GM21390 (cell line): ENCODE measurements around the gene ACVR1.
"Not testable (repeated sequence)": the region's sequence is repeated elsewhere in the genome, so short reads cannot be mapped to it uniquely, and the experiment has no call there.

Source experiments
- ATAC-seq: cut with Tn5 transposase; IDR thresholded peaks from one replicate; pipeline ENCODE4 v1.9.1; 2021; ENCODE audit not compliant: unreplicated experiment

Gene ACVR1

DNA sequence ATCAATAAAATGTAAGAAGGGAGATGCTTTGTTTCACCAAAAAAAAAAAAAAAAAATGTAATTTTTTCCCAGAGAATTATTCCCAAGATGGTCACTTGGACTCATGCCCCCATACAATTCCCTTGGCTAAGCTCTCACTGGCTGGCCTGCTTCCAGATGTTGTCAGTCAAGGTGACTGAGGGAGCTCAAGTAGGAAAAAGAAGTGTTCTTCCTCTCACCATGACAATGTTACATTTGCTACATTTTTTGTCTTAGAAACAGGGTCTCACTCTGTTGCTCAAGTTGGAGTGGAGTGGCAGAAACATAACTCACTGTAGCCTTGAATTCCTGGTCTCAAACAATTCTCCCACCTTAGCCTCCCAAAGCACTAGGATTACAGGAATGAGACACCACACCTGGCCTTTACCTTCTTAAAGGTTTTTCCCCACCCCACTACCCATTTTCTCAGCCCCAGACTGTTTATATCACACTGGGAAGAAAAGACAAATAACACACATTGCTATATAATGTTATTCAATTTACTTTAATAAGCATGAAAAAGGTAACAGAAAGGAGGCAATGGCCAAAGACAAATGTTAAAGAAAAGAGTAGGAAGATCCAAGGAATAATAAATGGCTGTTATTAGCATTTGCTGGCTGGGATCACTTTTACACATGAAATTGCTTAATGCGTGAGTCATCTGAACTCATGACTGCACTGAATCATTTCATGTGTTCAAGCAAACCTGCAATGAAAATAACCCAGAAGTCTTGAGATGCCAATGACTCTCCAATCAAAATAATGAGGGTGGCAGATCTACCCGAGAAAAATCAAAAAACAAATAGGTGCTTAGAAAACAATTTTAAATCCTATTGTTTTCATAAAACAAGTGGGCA lies 45.2 kb downstream of the ACVR1 start:
- ATAC-seq = no peak

DNA sequence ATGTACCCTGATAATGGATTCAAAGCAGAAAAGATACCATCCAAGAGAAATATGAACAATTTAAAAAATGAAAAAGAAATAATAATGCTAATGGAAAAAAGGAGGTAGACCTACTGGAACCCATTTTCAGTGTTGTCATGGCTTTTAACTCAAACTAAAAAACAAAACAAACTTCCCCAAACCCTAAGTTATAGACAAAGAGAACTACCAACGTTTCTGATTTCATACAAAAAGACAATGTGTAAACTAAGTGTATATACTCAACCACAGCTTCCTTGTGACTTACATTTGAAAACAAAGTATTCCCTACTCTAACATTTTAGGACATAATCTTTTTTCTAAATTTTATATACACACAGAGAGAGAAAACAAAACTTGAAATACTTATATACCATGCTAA lies 45.9 kb downstream of the ACVR1 start:
- ATAC-seq = no peak

DNA sequence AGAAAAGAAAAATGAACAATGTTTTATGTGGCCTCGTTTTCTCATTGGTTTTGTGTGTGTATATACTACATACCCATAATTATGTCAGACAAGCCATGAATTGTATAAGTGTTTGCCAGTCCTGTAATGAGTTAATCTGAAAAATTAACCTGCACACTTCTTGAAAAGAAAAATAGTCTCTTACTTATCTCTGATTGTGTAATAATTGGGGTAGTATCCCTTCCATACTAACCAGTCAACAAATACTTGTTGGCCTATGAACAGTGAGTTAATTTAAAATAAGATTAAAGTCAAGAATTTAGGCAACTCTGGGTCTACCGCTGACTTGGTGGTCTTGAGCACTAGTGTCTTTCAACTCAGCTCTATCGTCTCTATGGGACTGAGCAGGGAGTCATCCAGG lies 48.8 kb downstream of the ACVR1 start:
- ATAC-seq = no peak

DNA sequence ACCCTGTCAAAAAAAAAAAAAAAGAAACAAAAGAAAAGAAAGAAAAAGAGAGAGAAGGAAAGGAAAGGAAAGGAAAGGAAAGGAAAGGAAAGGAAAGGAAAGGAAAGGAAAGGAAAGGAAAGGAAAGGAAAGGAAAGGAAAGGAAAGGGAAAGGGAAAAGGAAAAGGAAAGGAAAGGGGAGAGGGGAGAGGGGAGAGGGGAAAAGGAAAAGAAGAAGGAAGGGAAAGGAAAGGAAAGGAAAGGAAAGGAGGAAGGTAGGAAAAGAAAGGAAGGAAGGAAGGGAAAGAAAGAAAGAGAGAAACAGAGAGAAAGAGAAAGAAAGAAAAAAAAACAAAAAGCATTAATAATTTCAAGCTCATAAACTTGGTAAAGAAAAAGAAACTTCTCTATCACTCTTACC lies 49.5 kb downstream of the ACVR1 start:
- ATAC-seq = not testable (repeated sequence)

DNA sequence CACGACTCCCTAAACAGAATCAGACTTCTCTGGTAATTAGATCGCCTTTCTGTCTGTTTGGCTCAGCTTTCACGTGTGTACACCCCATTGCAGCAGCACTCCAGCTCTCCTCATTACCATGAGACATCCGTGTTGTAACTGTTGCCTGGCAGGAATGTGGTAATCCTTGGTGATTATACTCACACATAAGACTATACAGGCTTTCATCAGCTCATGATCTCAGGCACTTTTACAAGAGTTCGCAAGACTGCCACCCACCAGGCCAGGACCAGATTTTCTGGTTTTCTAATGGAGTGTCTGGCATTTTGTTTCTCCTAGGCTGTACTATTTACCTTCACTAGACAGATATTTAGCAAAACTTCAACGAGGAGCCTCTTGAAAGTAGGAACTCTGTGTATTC lies 50.2 kb downstream of the ACVR1 start:
- ATAC-seq = no peak

DNA sequence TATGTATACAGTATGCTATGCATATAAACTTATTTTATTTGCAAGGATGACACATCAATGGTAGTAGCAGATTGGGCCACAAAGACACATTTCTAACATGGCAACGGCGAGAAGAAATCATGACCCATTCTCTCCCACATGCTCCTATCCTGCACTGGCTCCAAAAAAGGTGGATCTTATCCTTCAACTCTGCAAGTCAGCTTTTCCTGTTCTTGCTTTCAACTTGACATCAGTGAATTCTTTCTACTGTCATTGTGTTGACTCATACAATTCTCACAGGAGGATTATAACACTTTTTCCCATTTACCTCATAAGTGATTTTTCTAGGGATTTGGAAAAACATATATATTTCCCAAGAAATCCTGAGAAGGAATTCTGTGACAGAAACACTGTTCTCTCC lies 53.1 kb downstream of the ACVR1 start:
- ATAC-seq = no peak

DNA sequence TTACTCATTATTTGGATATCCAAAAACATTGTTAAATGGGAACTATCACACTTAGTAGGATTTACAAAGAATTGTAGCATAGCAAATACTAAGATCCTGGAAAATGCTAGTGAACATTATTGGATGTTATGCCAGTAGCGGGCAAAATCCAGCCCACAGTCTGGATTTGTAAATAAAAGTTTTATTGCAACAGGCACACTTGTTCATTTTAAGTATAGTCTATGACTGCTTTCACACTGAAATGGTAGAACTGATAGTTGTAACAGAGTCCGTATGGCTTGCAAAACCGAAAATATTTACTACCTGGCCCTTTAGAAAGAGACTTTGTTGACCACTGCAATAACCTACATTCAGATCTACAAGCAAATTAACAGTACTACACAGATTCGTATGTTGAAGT lies 53.6 kb downstream of the ACVR1 start:
- no peak for ATAC-seq

DNA sequence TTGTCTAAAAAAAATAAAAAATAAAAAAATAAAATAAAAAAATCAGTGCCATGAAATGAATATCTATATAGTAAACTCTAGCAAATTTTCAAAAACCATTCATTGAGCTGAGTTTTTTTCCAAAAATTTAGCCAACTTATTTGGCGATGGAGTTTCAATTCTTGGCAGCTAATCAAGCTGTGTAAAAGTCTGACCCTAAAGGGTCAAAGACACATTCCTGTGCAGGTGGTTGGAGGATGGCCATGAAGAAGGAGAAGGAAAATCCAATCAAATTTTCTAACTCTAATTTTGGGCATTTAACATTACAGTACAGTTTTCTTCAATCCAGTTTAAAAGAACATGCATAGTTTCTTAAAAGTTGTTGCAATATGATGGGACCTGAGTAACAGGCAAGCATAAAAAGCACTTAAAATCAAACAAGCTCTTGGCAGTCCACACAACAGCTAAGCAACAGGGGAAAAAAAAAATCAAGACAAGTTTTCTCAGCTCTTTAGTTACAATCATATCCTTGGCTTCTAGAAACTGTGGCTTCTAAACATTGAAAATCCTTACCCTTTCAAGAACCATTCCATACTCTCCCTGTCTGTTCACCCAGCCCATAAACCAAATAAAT lies 54.5 kb downstream of the ACVR1 start:
- no peak for ATAC-seq

DNA sequence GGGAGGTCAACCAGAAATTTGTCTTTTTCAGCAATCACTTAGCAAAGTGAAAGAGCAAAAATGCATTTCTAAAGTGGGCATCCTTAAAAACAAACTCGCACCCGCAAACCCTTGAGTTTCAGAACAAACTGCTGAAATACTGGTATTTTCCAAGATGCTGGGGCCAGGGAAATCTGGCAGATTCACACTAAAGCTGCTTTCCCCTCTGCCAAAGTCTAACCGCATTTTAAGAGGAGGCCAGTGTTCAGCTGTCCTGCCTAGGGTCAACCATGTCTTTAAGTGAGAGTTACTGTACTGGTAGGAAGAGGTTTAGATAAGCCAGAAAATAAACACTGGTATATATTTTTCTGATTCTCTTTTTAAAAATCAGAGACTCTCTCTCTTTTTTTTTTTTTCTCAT lies 55.9 kb downstream of the ACVR1 start:
- ATAC-seq = no peak

DNA sequence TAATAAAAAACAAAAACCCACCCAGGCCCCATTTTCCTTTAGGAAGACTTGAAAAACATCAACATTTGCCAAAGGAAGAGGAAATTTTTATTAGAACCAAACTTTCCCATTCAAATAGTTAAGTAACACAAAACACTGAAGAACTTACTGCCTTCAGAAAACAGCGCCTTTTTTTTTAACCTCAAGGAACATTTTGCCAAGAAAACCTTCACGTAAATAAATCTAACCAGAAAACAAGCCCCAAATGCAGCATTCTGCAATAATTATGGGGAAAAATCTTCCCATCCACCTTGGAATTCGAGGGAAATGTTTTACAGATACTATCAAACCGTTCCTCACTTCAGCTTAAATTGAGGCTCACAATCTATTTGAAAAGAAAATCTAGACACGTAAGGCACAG lies 56.4 kb downstream of the ACVR1 start:
- no peak for ATAC-seq

DNA sequence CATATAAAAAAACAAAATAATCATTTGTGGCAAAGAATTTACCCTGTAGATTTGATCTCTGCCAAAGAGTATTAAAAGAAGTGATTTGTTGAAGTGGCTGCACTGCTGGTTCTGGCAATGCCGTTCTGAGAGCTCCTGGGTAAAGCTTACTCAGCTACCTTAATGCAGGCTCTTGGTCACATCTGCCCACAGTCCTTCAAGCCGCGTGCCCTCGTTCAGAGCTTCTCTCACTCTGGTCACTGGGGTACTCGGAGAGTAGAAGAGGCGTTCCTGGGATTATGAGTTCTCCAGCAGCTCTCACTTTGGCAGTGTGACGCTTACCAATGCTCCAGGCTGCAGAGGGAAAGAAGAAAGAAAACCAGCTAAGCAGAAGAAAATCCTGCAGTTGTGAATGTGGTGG lies 57.9 kb downstream of the ACVR1 start:
- no peak for ATAC-seq

DNA sequence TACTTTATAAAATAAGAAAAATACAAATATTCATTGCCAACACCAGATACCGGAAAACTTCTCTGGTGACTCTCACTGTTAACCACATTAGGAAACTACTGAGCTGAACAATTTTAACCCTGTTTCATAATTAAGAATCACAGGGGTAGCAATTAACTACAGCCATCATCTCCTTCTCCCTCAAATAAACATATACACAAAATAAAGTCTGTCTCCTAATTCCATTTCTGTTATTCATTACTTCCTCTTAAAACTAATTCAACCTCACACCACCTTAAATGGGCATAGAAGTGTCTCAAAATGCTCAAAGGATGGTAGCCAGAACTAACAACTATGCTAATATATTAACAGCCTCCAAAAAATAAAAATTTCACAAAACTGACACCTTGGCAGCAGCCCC lies 60.7 kb downstream of the ACVR1 start:
- ATAC-seq = no peak

DNA sequence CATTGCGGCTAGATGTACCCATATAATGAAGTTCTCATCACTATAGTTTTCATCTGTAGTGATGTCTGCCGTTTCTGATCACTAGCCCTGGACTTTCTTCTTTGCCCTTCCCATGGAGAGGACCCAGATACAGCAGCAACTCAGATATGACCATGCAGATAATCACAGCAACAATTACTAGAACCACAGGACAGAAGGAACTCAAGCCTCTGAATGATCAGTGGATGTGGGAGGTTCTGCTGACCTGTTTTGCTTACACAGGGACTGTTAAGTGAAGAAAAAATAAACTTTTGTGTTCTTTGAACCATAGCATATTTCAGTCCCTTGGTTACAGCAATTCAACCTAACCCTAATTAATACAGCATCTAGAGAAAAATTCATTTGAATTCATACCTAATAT lies 62.7 kb downstream of the ACVR1 start:
- ATAC-seq = no peak

DNA sequence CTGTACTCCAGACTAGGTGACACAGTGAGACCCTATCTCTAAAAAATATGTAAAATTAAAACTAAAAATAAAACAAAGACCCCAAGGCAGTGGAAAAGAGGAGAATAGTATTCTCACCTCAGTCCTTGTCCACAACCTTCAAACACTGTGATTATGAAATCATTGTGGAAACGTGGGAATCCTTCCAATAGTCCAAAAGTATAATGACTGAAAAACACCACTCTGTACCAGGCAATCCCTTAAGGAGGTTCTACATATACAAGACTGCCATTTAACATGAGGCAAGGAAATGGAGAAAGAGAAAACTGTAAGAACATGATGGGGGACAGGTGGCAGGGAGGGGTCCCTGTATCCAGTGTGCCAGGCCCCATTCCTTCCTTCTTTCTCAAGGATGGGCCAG lies 66.1 kb downstream of the ACVR1 start:
- ATAC-seq = no peak

DNA sequence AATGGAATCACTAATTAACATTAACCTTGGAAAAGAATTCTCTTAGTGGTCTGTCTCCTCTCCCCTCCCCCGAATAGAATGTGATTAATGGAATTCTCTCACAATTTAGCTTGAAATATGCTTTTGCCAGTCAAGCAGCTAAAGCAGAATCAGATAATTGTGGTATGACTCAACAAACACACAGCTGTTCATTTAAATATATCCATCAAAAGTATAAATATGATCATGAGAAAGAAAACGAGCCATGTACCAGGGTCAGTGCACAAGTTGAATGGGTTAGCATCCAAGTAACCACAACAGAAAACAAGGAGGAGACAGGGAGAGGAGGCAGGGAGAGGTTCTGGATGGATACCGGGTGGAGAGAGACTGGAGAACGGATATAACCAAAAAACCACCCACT lies 66.9 kb downstream of the ACVR1 start:
- ATAC-seq = no peak

DNA sequence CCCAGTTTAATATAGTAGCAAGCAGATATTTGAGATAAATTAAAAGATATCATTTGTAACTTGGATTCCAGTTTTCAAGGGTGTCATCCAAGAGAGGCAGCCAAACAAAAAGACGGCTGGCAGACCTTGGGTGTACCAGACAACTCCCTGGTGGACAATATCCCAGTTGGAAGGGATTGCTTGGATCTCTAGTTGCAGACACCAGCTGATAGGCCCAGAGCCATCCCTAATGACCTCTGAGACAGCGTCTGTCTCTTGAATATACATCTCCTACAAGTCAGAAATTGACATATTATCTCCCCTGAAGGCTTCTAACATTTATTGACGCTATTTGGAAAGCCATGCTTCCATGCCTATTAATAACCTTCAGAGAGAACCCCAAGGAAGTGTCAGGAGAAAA lies 67.7 kb downstream of the ACVR1 start:
- no peak for ATAC-seq

DNA sequence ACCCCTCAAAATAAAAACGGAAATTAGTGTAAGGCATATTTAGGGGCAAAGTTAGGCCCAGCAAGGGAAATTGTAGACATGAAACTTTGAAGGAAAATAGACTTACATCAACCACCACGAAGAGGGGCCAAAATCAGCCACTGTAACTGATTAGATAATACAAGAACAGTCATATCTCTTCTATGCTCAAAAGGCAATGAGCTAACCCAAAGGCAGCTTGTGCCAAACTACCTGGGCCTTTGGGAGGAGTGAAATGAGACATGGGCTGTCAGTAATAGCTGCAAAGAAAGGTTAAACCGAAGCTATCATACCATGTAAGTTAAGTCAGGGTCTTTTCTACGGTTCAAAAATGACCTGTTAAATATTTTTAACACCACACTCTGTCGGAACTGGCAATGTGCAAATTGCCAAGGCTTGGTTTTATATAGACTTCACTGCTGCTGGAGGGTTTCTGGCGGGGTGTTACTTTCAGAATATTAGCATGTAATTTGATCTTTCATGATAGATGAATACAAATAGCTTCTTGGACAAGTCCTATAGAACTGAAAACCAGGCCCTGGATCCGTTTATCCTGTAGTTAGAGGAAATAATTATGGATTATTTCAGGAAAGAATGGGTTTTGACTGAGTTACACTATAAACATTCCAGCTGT lies 69.6 kb downstream of the ACVR1 start:
- no peak for ATAC-seq

DNA sequence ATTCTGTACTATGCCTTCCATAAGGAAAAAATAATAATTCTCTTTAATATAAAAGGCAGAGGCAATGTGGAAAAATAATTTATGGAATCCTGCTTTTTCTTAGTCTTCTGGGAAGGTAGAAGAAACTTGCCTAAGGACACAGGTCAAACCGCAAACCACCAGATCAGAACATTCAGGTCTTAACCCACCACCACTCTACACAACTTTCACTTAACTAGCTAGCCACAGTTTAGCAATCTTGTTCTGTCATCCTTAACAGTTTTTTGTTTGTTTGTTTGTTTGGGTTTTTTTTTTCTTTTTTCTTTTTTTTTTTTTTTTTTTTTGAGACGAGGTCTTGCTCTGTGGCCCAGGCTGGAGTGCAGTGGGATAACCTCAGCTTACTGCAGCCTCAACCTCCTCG lies 70.6 kb downstream of the ACVR1 start:
- no peak for ATAC-seq

DNA sequence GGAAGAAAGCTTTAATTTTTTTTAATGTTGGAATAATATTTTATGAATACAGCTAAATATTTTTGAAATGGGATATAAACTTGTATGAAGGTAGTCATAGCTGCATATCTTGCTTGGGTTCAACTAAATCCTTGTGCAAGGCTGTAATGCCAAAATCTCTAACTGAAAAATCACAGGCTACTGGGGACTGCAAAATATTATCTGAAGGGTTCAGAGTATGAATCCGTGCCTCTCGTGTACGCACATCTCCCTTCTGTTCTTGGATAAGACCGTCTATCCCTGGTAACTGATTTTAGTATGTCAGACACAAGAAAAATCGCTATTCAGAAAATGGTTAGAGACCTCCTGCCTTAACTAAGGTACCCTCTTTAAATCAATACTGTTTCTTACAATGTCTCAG lies 71.8 kb downstream of the ACVR1 start:
- ATAC-seq = no peak

DNA sequence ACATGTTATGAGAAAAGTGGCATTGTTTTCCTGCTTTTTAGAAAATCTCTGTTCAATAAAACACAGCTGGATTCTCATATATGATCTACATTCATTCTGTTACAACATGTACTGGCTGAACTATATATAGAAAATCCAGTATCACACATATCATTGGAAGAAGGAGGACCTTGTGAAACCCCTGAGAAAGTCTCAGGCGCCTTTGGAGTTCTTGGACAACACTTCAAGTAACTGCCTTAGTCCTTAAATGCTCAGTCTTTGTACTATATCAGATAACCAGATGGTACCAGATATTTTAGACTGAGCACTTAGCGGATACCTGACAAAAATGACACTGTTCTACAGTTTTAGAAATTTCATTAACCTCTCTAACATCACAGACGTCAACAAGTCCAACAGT lies 72.2 kb downstream of the ACVR1 start:
- ATAC-seq = no peak

DNA sequence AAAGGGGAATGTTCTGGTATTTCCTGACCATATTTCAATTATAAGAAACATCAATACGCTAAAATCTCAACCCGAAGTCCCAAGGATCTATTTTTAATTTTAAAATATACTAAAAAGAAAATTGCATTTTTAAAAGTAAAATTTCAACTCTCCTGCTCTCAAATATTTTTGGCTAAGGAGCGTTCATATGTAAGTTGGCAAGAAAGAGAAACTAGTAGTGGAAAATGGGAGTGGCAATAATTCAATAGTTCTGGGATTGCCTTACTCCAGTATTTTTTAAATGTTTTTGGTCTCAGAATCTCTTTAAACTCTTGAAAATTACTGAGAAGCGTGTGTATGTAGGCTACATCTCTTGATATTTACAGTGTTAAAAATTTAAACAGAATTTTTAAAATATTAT lies 72.7 kb downstream of the ACVR1 start:
- ATAC-seq = no peak

DNA sequence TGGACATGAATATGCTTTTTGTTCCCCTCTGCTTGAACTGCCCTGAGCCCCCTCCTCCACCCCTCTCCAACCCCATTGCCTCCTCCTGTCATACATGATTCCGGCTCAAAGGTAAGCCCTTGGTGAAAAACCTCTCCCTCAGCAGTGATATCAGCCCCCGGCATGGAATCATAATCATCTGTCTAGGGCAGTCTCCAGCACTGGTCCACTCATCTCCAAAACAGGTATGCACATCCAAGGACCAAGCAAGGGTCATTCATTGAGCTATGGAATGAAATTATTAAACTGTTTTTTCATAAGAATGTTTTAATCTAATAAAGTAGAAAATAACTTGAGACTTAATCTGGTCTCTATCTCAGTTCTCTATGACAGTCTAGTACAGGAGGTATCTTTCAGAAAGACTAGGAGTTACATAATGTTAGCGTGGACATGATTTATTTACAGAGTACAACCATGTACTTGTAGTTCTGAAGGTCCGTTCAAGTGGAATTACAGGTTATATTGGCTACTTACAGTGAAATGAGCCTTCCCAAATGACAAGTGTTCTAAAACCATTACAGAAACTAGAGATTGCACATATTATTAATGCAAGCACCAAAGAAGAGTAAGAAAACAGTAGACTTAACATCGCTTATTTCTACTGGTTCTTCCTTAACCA lies 75.2 kb downstream of the ACVR1 start:
- ATAC-seq = no peak
